Stimulated activated CD8-positive, alpha-beta memory T cell treated with anti-CD3 and anti-CD28 coated beads, Interleukin-4, amount 100 ng/mL, for 24 hours (primary cell): ENCODE data around the gene FAM193B.

Experiments used
- DNase-seq: peaks from one replicate; pipeline ENCODE4 v3.0.0-alpha.2; 2020; ENCODE audit warnings: low read depth

FAM193B gene

DNA sequence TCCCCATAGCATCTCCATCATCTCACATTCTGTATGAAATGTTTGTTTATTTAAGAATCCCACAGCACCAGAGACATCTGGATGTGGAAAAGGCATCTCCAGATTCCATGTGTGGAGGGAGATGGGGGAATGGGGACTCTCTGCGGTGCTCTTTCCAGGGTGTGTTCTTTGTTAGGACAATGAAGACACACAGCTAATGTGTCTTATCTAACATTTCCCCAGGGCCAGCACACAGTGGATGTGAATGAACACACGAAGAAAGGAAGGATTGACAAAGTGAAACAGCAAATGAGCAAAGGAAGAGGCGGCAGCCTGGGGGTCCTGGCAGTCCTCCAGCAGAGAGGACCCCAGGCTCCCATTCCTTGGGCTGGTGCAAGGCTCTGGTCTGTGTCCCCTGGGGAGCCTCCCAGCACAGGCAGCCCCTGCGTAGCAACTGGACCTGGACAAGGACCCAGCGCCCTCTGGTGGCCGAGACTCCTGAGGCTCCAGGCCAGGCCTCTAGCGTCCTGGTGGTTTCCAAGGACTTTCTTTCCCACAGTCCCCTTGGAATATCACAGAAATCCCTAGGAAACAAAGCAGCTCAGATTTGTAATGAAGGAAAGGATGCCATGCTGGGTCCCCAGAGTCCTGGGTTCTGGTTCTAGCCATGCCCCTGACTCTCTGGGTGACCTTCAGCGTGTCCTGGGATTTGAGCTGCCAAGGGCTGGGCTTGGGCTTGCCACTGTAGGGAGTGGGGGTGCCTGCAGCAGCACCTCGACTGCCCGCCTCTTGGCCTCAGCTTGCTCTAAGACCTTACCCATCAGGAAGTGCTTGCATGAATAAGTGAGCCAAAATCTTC, 53.5 kb downstream of the FAM193B start:
- peak; percentile 79 for DNase-seq

DNA sequence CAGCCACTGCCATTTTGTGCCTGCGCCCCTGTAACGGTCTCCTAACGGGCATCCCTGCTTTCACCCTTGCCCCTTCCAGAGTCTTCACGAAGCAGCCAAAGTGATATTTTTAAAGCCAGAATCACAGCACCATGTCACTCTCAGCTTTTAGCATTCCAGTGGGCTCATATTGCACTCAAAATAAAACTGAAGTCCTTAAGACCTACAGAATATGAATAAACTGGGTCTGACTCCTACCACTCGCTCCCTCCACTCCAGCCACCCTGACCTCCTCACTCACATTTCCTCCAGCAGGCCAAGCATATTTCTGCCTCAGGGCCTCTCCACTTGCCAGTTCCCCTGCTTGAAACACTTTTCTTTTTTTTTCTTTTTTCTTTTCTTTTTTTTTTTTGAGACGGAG, 54.5 kb downstream of the FAM193B start:
- DNase-seq, result no peak

DNA sequence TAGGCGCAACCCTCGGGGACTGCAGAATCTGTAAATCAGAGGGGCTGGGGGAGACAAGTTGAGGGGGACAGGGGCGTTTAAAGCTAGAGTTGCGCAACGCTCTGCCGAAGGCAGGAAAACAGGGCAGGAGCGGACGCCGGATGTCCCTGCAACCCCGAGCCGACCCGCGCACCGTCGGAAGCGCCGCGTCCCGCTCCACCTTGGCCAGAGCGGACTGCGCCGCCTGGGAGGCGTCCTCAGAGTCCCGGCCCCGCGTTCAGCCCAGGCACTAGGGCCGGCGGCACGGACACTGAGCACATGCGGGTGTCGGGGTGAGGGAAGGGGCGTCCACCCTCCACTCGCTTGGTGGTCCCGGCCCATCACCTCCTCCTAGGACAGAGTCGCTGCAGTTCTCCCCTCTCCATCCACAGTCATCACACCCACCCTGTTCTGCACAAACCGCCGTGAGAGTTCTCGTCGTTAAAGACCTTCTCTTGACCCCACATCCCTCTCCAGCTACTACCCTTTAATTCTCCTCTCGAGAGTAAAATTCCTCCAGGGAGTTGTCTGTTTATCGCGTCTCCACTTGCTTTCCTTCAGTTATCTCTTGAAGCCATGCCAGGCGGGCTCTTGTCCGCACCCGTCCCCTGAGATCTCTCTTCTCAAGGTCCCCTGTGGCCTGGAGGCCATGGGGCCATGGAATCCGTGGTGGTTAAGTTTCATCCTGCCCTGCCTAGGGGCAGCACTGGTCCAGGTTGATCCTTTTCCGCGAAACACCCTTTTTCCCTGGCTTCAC, 56.2 kb downstream of the FAM193B start:
- no peak for DNase-seq

DNA sequence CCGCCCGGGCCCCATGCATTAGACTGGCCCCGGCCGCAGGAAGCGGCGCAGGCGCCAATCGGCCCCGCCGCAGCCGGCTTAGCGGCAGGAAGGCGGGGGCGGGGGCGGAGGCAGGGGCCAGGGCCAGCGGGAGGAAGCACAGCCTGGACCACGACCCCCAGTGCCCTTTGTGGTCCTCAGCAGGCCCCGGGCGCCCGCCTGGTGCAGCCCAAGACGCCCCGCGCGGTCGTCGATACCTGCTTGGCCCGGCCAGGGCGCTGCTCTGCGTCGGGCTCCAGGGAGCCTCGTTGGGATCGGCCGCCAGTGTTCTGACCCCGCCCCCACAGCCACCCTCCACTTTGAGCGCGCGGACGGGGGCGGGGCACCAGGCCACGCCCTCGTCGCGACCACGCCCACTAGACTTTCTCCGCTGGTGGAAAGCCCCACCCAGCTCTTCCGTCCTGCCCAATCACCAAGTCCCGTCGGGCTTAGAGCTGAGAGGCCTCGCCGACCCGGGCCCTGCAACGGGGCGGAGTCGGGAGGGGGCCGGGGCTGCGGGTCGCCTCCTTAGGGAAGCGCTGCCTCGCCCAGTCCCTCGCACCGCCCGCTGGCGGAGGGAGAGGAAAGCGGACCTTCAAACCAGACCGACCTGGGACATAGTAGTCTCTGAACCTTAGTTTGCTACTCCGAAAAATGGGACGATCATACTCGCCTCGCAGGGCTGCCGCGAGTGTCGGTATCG, 56.9 kb downstream of the FAM193B start, which contains the start of gene PDLIM7:
Gene PDLIM7 (minus strand): TSS at position 313 of the 721 bp plus-strand sequence. CDS start 1,092 bp downstream, outside the sequence.
- peak; percentile 90 for DNase-seq

DNA sequence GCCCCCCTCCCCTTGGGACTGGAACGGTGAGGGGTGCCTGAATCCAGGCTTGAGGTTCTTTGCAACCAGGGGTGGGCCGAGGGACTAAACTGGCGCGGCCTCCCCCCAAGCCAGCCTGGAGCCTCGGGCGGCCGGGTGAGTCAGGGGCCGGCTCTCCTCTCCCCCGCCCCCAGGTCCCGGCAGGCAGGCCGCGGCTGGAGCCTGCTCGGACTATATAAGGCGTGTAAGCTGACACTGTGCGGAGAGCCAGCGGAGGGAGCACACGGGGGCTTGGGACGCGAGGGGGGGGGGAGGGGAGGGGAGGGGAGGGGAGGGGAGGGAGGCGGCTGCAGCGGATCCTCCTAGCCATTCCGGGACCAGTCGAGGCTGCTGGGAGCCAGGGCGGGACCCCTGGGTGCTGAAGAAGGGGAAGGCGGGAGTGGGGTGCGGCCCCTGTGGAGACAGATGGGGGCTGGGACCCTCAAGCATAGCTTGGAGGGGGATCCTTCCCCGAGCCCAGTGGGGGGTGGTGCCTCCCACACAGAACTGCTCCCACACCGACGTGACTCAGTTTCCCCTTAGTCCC, 57.6 kb downstream of the FAM193B start:
- DNase-seq, result no peak

DNA sequence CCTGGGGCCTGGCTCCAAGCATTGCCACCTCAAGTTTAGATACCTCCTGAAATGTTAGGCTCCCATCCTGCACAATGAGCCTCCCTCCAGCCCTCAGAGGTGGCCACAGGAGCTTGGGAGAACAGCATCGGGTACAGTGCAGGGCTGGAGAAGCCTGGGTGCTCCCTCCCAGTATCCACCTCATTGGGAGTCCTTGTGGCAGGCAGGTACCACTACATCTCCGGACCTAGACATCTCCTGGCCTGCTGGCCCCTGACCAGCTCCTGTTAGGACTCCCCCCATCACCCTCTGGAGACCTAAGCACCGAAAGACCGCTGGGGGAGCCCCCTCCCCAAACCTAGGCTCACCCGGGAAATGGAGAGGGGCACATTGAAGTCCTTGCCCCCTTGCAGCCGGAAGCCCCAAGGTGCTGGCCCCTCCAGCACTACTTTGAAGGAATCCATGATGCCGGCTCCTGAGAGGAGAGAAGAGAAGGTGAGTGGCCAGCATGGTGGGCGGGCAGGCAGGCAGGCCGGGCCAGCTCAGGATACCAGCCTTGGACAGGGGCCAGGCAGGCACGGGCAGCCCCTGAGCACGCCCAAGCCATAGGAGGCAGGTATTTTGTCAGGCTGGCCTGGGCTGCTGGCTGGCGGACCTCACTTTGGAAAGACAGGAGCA, 58.2 kb downstream of the FAM193B start:
- DNase-seq, result no peak

DNA sequence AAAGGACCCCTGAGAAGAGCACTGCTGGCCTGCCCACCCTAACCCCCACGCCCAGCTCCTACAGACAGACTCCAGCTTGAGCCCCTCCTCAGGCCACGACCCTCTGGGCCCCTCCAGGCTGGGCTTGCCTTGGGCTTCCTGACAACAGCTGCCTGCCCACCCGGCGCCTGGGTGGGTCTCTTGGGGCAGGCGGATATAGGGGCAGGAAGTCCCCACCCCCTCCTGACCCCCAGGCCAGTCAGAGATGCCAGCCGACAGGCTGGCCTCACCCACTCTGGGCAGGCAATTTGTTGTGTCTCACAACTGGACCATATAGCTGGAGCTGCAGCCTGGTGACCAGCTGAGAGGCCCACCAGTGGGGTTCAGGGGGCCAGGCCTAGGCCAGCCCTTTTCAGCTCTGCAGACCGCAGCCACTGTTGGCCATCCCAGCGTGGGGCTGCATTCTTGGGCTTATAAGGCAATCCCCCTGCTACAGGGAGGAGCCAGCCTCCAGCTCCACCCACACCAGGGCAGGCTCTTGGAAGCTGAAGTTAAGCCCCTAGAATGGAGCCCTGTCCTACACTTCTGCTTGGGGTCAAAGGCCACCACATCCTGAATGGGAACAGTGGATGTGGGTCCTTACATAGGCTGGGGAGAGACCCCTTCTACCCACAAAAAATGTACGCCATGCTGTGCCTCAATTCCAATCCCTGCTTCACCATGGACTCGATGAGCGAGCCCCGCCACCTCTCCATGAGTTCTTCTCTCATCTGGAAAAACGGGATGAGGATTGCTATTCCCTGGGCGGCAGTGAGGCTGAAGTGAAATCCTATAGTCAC, 58.9 kb downstream of the FAM193B start:
- no peak for DNase-seq

DNA sequence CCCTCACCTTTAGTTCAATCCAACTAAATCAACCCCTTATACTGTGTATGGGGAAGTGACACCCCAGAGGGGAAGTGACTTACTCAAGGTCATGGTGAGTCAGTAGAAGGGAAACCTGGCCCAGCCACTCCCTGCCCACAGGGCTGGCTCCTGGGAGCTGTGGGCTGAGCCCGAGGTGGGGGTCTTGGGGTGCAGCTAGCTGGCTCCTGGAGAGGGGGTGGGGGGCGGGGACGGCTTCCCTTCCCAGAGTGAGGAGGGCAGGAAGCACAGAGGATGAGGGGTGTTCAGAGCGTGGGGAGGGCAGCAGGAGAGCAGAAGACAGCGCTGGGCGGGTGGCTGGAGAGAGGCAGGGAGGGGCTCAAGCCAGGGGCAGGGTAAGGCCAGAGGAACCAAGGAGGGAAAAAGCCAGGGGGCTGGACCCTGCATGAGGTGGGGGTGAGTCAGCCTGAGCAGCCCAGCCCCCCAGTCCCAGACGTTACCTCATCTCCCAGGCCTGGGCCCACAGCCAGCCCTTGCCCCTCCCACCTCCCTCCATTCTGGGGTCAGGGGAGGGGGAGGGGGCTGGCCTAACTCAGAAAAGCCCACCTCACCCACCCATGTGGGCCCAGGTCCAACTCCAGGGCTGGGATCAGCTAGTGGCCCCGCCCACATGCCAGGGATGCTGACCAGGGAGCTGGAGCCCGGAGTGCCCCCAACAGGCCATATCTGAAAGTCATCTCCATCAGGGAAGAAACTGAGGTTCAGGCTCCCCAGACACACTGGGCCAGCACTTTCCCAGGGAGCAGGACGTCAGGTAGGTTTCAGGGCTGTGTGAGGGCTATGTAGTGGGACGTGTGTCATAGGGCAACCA, 59.8 kb downstream of the FAM193B start:
- no peak for DNase-seq

DNA sequence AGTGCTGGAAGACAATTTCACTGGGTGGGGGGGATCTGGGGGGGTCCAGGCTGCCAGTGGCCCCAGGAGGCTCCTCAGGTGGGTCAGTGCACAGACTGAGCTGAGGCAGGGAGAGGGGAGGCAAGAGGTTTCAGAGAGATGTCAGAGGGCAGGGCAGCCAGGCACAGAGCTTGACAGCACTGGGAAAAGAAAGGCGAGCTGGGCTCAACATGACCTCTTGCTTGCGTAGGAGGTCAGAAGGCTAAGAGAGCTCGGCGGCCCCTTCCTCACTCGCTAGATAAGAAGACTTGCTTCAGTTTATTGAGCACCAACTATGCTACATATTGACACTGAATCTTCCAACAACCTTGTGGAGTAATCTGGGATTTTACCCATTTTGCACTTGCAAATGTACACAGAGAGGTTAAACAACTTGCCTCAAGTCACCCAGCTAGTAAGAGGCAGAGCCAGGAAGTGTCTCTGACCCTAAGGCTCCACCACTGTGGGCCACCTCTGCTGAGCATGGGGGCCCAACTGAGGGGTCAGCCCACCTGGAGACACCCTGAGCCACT, 60.5 kb downstream of the FAM193B start:
- DNase-seq, result no peak

DNA sequence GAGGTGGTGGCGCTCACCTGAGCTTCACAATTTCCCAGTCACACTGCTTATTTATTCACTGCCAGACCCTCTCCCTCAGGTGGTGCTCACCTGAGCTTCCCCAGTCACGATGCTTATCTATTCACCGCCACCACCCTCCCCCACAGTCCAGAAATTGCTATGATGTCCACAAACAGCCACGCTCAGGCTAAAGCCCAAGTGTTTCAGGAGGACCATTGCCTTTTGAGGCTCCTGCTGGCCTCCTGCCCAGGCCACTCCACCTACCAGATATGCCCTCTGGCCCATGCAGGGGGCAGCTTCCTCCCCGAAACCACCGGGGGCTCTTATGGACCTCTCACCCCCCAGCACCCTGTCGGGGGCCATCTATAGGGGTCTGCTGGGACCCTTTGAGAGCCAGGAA, 61.5 kb downstream of the FAM193B start:
- no peak for DNase-seq

DNA sequence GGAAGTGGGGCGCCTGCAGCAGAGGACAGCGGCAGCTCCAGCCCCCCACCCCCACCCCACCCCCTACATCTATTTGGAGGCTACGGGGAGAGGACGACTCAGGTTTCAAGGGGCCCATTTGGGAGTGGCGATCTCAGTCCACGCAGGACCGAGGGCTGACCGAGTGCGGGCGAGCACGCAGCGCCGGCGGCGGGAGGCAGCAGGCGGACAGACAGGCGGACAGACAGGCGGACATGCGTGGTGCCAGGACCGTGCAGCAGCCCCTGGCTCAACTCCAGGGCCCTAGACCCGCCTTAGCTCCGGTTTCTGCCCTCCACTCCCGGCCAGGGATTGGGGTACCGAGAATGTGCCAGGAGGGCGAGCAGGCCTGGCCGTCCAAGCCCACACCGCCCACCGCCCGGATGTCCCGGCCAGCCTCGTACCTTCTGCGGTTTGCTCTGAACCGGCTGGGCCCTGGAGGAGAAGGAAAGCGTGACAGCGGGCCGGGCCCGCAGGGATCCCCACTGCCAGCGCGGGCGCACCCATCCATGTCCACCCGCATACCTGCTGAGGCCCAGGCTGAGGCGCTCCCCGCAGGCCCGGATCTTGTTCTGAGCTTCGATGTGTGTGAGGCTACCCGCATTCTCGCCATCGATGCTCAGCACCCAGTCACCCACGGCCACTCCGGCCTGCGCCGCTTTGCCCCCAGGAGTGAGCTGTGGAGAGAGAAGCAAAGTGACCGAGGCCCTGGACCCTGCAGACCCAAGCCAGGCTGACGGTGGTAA, 62.2 kb downstream of the FAM193B start:
- no peak for DNase-seq

DNA sequence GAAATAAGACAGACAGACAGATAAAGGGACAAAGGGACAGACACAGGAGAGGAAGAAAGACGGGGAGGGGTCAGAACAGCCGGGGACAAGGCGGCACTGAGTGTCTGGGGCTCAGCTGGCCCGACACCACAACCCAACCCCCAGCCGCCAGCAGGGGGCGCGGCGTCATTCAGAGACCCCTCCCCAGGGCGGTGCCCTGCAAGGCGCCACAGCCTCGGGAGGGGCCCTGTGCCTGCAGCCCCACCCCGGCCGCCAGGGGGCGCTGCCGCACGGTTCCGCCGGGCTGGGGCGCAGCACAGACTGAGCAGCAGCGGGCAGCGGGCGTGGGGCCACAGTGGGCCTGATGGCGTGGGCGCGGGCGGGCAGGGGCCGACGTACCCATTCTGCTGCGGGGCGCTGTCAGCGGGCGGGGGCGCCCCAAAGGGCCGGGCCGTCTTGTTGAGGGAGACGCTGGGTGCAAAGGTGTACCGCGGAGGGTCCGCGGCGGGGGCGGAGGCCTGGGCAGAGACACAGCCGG, 62.9 kb downstream of the FAM193B start:
- no peak for DNase-seq

DNA sequence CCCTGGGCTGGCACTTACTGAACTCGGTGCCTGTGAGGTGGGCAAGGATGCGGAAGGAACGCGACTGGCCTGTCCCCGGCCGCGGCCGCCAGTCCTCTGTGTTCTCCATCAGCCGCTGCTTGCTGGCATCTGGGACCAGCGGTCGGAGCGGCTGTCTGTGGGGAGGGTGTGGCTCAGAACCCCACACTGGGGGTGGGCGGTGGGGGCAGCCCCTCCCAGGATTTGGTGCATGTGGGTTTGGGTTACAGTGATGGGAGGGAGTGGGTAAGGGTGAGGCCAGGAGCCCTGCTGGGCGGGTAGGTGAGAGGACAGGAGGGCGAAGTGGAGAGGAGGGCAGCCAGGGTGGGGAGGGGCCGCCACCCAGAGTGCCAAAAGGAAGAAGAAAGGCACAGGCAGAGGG, 63.4 kb downstream of the FAM193B start:
- no peak for DNase-seq

DNA sequence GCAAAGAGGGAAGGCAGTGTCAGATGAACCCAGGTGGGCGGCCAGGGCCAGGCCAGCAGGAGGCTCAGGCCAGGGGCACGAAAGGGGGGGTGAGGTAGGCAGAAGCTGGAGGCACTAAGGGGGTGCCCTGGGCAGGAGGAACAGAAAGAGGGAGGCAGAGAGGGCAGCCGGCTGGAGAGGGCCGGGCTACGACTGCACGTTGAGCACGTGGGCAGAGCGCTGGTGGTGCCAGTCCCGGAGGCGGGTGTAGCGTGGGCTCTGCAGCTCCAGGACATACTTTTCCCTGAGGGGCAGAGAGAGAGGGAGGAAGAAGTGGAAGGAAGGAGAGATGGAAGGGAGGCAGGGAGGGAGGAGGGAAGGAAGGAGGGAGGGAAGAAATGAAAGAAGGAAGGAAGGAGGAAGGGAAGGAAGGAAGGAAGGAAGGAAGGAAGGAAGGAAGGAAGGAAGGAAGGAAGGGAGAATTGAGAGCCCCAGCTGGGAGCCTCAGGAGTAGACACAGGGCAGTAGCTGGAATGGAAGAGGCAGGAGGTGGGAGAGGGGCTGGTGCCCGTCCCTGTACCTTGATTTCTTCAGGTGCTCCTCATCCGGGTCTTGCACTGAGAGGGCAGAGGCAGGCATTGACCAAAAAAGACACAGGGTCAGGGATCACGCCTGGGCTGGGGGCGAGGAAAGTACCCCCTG, 63.9 kb downstream of the FAM193B start:
- no peak for DNase-seq

DNA sequence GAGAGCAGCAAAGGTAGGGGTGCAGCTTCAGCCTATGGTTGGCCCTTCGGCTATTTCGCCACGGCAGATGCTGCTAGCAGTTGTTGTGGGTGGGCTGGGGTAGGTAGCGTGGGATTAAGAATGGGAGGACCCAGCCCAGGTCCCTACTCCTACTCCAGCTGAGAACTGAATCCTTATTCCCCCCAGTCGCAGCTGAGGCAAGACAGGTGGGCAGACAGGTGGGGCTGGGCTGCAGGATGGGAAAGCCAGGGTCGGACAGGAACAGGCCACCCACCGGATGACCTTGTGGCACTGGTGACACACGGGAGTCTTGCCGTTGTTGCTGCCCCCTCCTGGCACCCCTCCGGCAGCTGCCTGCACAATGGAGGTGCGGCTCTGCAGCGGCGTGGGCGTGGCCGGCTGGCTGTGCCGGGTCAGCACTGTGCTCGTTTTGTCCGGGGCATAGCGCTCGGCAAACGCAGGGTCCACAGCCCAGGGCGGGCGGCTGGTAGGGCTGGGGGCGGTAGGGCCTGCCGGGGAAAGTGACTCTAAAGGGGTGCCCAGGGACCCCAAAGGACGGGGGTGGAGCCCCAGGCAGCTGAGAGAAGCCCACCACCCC, 65.1 kb downstream of the FAM193B start:
- no peak for DNase-seq

DNA sequence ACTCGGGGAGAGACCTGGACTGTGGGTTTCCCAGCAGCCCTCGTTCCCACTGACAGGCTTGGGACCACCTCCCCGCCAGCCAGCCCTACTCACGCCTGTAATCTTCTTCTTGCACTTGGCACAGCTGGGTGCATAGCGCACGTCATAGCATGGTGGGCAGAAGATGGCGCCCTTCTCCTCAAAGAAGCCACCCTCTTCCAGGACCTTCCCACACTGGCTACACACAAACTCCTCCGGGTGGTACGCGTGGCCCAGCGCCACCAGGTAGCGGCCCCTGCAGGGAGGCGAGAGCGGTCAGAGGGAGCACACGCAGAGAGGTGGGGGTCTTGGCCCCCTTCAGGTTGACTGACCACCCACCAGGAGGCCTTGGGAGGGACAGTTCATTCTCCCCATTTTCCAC, 66.4 kb downstream of the FAM193B start:
- DNase-seq, result no peak

DNA sequence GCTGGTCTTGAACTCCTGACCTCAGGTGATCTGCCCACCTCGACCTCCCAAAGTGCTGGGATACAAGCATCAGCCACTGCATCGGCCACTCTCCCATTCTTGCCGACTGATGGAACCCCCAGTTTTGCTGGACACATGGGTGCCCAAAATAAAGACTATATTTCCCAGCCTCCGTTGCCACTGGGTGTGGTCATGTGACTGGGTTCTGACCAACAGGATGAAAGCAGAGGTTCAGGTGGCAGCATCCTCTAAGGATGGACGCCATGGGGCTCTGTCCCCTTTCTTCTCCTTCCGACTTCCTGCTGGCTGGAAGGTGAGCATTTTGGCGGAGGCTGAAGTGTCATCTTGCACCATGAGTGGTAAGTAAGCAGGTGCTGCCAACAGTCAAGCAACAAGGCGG, 67.2 kb downstream of the FAM193B start:
- DNase-seq, result no peak

DNA sequence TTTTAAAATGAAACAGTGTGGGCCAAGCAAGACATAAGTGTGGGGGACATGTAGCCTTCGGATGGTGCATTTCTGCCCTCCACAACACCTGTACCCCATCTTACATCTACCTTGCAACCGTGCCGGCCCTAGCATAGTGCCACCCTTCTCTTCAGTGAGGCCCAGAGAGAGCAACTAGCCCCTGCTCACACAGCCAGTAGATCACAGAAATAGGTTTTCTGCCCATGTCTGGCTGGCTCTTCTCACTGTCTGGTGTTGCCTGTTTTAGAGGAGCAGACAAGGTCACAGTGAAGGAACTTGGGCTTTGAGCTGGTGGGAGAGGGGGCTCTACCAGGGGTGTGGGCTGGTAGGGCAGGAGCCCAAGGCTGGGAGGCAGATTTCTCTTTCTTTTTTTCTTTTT, 68.1 kb downstream of the FAM193B start:
- DNase-seq, result no peak
